Smooth muscle cell (in vitro differentiated cells): ENCODE data around the gene SPIC. TPM values are rescaled to one million over a fixed set of nuclear protein-coding genes. Genes with fewer than 3 reads are reported as not detected.

Experiments used
- polyA plus RNA-seq: library from polyadenylated mRNA; unstranded; fragments of >200 nt; fragmentation: Nextera tagmentation; extraction: Ambion mirVana; gene quantifications from 2 replicates; pipeline ENCODE4 v1.2.1, GENCODE V29; 2016
- small RNA-seq: library from RNA; depleted of rRNA; stranded (forward); fragments of <200 nt; gene quantifications from one replicate; pipeline ENCODE3, GENCODE V24; 2014
- total RNA-seq: library from RNA; depleted of rRNA; stranded (reverse); fragments of >200 nt; gene quantifications from 2 replicates; pipeline ENCODE4 v1.2.3, GENCODE V29; 2014

Gene SPIC
- total and polyA plus RNA-seq, 2 experiments from 2014 or later = not detected

Small RNA genes lying within 50 kb of the gene (small RNA-seq; reads per million reads assigned to genes)
- gene RF00019 (not detected), gene RNA5SP367 (not detected), gene RNU5E-5P (0.24 reads per million)

Other genes starting within 250 kb of the SPIC start
- gene UTP20, start 195.2 kb upstream of the SPIC start, total RNA-seq = 11.9 and 12.0 TPM in 2 replicates
- 1.6 and 1.7 TPM in 2 replicates for gene UTP20, start 195.2 kb upstream of the SPIC start, polyA plus RNA-seq
- gene ARL1, start 67.6 kb upstream of the SPIC start, total RNA-seq = 122 and 172 TPM in 2 replicates
- gene ARL1, start 67.6 kb upstream of the SPIC start, polyA plus RNA-seq = 74.4 and 93.2 TPM in 2 replicates
- gene MYBPC1, start 119.6 kb downstream of the SPIC start, total RNA-seq = not detected in 2 replicates
- not detected in 2 replicates for gene MYBPC1, start 119.6 kb downstream of the SPIC start, polyA plus RNA-seq
- 21.7 and 23.2 TPM in 2 replicates for gene CHPT1, start 222.3 kb downstream of the SPIC start, total RNA-seq
- 32.1 and 40.5 TPM in 2 replicates for gene CHPT1, start 222.3 kb downstream of the SPIC start, polyA plus RNA-seq